ENCODE results near the gene HSPA1A.
"Not testable (repeated sequence)": the region's sequence is repeated elsewhere in the genome, so short reads cannot be mapped to it uniquely, and the experiment has no call there.

HSPA1A gene

GRCh38 chr6:31819871-31820299, 4.5 kb downstream of the HSPA1A start (continued):
- no peak for TF ChIP-seq RARB (CRISPR knock-in tag; IDR thresholded peaks at IDR 0.05)
- TF ChIP-seq TCF4 (CRISPR knock-in tag; IDR thresholded peaks at IDR 0.05; ENCODE audit: borderline replicate concordance) = no peak
- TF ChIP-seq ZNF70 (CRISPR knock-in tag; IDR thresholded peaks at IDR 0.05) = no peak
- TF ChIP-seq ESRRG (CRISPR knock-in tag; IDR thresholded peaks at IDR 0.05) = no peak

- ATAC-seq = not testable (repeated sequence)
Observed at GRCh38 chr6:31820399-31820798, 5.1 kb downstream of the HSPA1A start.

- TF ChIP-seq ZNF565 (CRISPR knock-in tag; conservative IDR thresholded peaks at IDR 0.05; ENCODE audit: low read depth) = no peak
- TF ChIP-seq ZNF8 (CRISPR knock-in tag; IDR thresholded peaks at IDR 0.05) = no peak
- TF ChIP-seq BACH2 (CRISPR knock-in tag; IDR thresholded peaks at IDR 0.05; ENCODE audit: borderline replicate concordance) = no peak
- no peak for TF ChIP-seq CREB5 (CRISPR knock-in tag; IDR thresholded peaks at IDR 0.05; ENCODE audit: low read depth)
- no peak for TF ChIP-seq CSRNP3 (CRISPR knock-in tag; IDR thresholded peaks at IDR 0.05)
- no peak for TF ChIP-seq TSHZ2 (CRISPR knock-in tag; IDR thresholded peaks at IDR 0.05)
- peak; percentile 74 for ATAC-seq
Observed at GRCh38 chr6:31821301-31822035, 6.1 kb downstream of the HSPA1A start.

- no peak for TF ChIP-seq CSDC2 (CRISPR knock-in tag; IDR thresholded peaks at IDR 0.05)
- TF ChIP-seq TSHZ2 (CRISPR knock-in tag; IDR thresholded peaks at IDR 0.05) = no peak
- no peak for TF ChIP-seq POU6F1 (CRISPR knock-in tag; IDR thresholded peaks at IDR 0.05; ENCODE audit: borderline replicate concordance, low read depth)
- TF ChIP-seq ESRRG (CRISPR knock-in tag; IDR thresholded peaks at IDR 0.05) = no peak
- no peak for TF ChIP-seq TOX (CRISPR knock-in tag; IDR thresholded peaks at IDR 0.05; ENCODE audit: borderline replicate concordance)
- TF ChIP-seq ZC3H10 (CRISPR knock-in tag; IDR thresholded peaks at IDR 0.05) = no peak
- no peak for TF ChIP-seq OSR1 (CRISPR knock-in tag; IDR thresholded peaks at IDR 0.05)
- no peak for TF ChIP-seq ZNF8 (CRISPR knock-in tag; IDR thresholded peaks at IDR 0.05)
- no peak for TF ChIP-seq BACH2 (CRISPR knock-in tag; IDR thresholded peaks at IDR 0.05; ENCODE audit: borderline replicate concordance)
- TF ChIP-seq ZNF565 (CRISPR knock-in tag; conservative IDR thresholded peaks at IDR 0.05; ENCODE audit: low read depth) = no peak
- no peak for TF ChIP-seq ZFP30 (CRISPR knock-in tag; IDR thresholded peaks at IDR 0.05)
- TF ChIP-seq PATZ1 (CRISPR knock-in tag; IDR thresholded peaks at IDR 0.05; ENCODE audit: borderline replicate concordance) = no peak
- no peak for TF ChIP-seq TCF4 (CRISPR knock-in tag; IDR thresholded peaks at IDR 0.05; ENCODE audit: borderline replicate concordance)
- TF ChIP-seq ISL1 (CRISPR knock-in tag; IDR thresholded peaks at IDR 0.05) = no peak
- TF ChIP-seq RARB (CRISPR knock-in tag; IDR thresholded peaks at IDR 0.05) = no peak
- no peak for TF ChIP-seq ZNF70 (CRISPR knock-in tag; IDR thresholded peaks at IDR 0.05)
- ATAC-seq = peak; percentile 52
Observed at GRCh38 chr6:31822036-31822821, 6.9 kb downstream of the HSPA1A start.

GRCh38 chr6:31823592-31824196, 8.4 kb downstream of the HSPA1A start:
- ATAC-seq = not testable (repeated sequence)
